ENCODE data around the gene NEMP2.

GRCh38 chr2:190507135-190507534 lies 27.4 kb downstream of the NEMP2 start:
- TF ChIP-seq CTCF (IDR thresholded peaks at IDR 0.05; ENCODE audit: low read length) (no peak), EZH2phosphoT487 (IDR thresholded peaks at IDR 0.05; ENCODE audit: low read length) (no peak)
